ENCODE results near the gene LCE5A. TPM values are rescaled to one million over a fixed set of nuclear protein-coding genes. Genes with fewer than 3 reads are reported as not detected.

Gene LCE5A
- total and polyA plus RNA-seq, 2 experiments from 2014 or later = not detected

DNA sequence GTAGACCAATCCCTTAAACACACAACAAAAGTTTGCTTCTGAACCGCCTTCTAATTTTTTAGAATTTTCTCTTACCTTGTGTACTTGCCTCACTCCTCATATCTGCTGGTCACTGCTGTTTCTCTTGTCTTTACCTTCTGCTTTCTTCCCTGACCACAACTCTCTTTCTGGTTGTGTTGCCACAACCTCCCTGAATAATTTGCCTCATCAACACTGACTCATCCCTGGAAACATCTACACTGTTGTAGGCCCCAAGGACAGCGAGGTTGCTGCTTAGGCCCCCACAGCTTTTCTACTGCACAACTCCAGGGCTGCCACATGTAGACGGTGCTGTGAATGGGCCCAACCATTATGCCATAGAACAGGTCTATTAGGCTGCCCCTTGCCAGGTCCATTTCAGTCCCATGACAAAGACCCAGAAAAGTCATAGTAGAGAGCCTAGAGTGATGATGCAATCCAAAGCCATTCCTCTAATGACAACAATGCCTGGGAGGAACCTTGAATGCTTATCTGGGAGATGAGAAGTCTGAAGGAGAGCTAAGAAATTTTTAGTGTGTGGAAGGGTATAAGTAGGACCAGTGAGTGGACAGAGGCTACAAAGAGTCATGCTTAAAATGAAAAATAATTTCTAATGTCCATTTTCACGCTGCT is 36.6 kb upstream of the LCE5A start:
- Histone ChIP-seq H3F3A (ENCODE audit: insufficient read depth) (peaks cover 4% of the 10 kb centered on the region; the same call in 1 of the 2 replicates), H3K4me1 (ENCODE audit: insufficient read depth) (peaks cover 9% of the 10 kb centered on the region), H3K36me3 (ENCODE audit: low read depth) (no peaks in the 10 kb centered on the region), H3K27ac (peak overlapping the region; percentile 69), H2AFZ (peak overlapping the region; percentile 68), H3K9ac (no peak overlapping the region), H4K20me1 (ENCODE audit: insufficient read depth) (no peaks in the 10 kb centered on the region), H3K79me2 (ENCODE audit: insufficient read depth) (no peaks in the 10 kb centered on the region), H3K4me2 (ENCODE audit: unreplicated experiment) (peak overlapping the region; percentile 41), H3K9me2 (ENCODE audit: insufficient read depth) (no peaks in the 10 kb centered on the region), H3K4me3 (no peak overlapping the region), H3K27me3 (replicated peaks; ENCODE audit: insufficient read depth) (peaks cover 6% of the 10 kb centered on the region), H3K9me3 (ENCODE audit: low read depth) (no peaks in the 10 kb centered on the region)
- WGBS, 2 experiments (ENCODE audit: low coverage in 1 of 2, low lambda C conversion rate in 2 of 2, missing lambda C conversion rate in 2 of 2) = 29 to 34% methylated on average over 4 of the region's 4 CpGs
- in situ Hi-C loops (cut with MboI) = no loop called here
- DNase-seq = peak; percentile 71
- TF ChIP-seq EZH2phosphoT487 (IDR thresholded peaks at IDR 0.05; ENCODE audit: insufficient read depth, low read depth) (no peak), EZH2 (IDR thresholded peaks at IDR 0.05; ENCODE audit: insufficient read depth, poor library complexity, severe bottlenecking) (no peak)

DNA sequence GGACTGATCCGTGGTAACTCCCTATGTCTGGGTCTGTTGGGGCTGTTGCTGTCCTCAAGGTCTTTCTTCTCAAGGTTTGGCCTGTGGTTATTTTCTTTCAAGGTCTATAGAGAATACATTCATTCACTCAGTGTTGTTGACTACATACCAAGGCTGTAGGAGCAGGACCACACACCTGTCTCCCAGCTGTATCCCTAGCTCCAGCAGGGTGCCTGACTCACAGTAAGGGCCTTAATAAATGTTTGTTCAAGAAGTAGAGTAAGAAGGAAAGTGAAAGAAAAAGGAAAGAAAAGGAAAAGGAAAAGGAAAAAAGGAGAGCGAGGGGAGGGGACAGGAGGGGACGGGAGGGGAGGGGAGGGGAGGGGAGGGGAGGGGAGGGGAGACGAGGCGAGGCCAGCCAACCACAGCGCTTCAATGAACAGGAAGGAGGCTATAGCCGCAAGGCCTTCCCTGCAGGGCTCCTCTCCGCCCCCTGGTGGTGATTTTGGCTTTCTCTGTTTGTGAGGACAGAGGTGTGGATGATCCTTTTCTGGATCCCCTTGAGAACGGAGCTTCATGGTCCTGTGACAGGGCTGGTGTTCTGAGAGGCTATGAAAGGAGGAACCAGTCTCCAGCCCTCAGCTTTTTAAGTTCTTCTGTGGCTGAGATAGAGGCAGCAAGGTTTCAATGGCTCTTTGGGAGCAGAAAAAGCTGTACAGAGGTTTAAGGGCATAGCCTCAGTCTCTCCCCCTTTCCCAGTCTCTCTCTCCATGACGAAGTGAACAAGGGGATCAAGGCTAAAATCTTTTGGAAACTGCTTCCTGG is 30.6 kb upstream of the LCE5A start:
- no peaks in the 10 kb centered on the region for H3K9me2 ChIP-seq (ENCODE audit: insufficient read depth)
- no peaks in the 10 kb centered on the region for H3K4me1 ChIP-seq (ENCODE audit: insufficient read depth)
- no peak overlapping the region; the same call in 1 of the 2 replicates for H2AFZ ChIP-seq
- H3K36me3 ChIP-seq (ENCODE audit: low read depth) = no peaks in the 10 kb centered on the region
- 19 to 31% methylated on average over 5 to 9 of the region's 10 CpGs for WGBS, 2 experiments (ENCODE audit: low coverage in 1 of 2, low lambda C conversion rate in 2 of 2, missing lambda C conversion rate in 2 of 2)
- H3K4me3 ChIP-seq = no peak overlapping the region
- H3K9me3 ChIP-seq (ENCODE audit: low read depth) = no peaks in the 10 kb centered on the region
- H3K4me2 ChIP-seq (ENCODE audit: unreplicated experiment) = no peak overlapping the region
- H3K27ac ChIP-seq = no peak overlapping the region
- TF ChIP-seq EZH2phosphoT487 (IDR thresholded peaks at IDR 0.05; ENCODE audit: insufficient read depth, low read depth) = no peak
- TF ChIP-seq EZH2 (IDR thresholded peaks at IDR 0.05; ENCODE audit: insufficient read depth, poor library complexity, severe bottlenecking) = no peak
- H4K20me1 ChIP-seq (ENCODE audit: insufficient read depth) = no peaks in the 10 kb centered on the region
- no peak overlapping the region for H3K9ac ChIP-seq
- H3K79me2 ChIP-seq (ENCODE audit: insufficient read depth) = no peaks in the 10 kb centered on the region
- H3K27me3 ChIP-seq (replicated peaks; ENCODE audit: insufficient read depth) = no peaks in the 10 kb centered on the region
- peak; percentile 58 for DNase-seq
- in situ Hi-C loops (cut with MboI) = no loop called here
- H3F3A ChIP-seq (ENCODE audit: insufficient read depth) = no peaks in the 10 kb centered on the region

DNA sequence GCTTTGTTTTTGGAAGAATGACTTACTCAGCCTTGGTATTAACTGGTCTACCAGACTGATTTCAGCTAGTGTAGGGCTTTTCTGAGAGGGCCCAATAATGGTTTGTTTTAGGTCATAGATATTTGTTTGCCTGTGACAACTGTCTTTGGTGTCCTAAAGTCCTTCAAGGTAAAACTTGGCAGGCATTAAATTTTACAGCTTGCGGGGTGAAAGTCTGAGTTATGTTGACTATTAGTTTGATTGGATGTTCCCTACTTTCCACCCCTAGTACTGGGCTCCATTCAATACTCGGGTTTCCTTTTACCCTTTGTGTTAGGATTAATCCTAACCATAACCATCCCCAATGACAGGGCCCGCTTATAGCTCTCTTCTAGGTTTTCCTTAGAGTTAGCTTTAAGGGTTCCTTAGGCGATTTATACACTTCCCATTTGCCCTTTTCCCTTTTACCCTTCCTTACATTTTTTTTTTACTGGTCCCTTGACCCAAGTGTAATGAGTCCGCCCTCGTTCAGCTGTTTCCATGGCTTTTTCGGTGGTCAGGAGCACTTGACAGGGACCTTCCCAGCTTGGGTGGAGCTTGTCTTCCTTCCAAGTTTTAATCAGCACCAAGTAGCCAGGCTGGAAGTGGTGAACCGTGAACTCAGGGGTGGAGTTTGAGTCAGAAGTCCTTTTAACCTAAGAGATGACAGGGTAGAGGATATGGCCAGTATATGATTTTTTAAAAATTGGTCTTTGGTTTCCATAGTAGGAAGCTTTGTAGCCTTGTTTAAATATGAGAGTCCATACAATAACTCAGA is 28.5 kb upstream of the LCE5A start:
- in situ Hi-C loops (cut with MboI) = no loop called here
- no peaks in the 10 kb centered on the region for H3K9me2 ChIP-seq (ENCODE audit: insufficient read depth)
- 29 to 33% methylated on average over 8 of the region's 8 CpGs for WGBS, 2 experiments (ENCODE audit: low coverage in 1 of 2, low lambda C conversion rate in 2 of 2, missing lambda C conversion rate in 2 of 2)
- H3K9me3 ChIP-seq (ENCODE audit: low read depth) = no peaks in the 10 kb centered on the region
- no peaks in the 10 kb centered on the region for H4K20me1 ChIP-seq (ENCODE audit: insufficient read depth)
- H3K27me3 ChIP-seq (replicated peaks; ENCODE audit: insufficient read depth) = no peaks in the 10 kb centered on the region
- no peak overlapping the region for H3K27ac ChIP-seq
- no peaks in the 10 kb centered on the region for H3K4me1 ChIP-seq (ENCODE audit: insufficient read depth)
- no peaks in the 10 kb centered on the region for H3K36me3 ChIP-seq (ENCODE audit: low read depth)
- no peak for DNase-seq
- no peak overlapping the region for H3K9ac ChIP-seq
- H3K4me2 ChIP-seq (ENCODE audit: unreplicated experiment) = no peak overlapping the region
- no peak overlapping the region for H2AFZ ChIP-seq
- no peaks in the 10 kb centered on the region for H3F3A ChIP-seq (ENCODE audit: insufficient read depth)
- H3K4me3 ChIP-seq = no peak overlapping the region
- TF ChIP-seq EZH2phosphoT487 (IDR thresholded peaks at IDR 0.05; ENCODE audit: insufficient read depth, low read depth) = no peak
- TF ChIP-seq EZH2 (IDR thresholded peaks at IDR 0.05; ENCODE audit: insufficient read depth, poor library complexity, severe bottlenecking) = no peak
- H3K79me2 ChIP-seq (ENCODE audit: insufficient read depth) = no peaks in the 10 kb centered on the region

DNA sequence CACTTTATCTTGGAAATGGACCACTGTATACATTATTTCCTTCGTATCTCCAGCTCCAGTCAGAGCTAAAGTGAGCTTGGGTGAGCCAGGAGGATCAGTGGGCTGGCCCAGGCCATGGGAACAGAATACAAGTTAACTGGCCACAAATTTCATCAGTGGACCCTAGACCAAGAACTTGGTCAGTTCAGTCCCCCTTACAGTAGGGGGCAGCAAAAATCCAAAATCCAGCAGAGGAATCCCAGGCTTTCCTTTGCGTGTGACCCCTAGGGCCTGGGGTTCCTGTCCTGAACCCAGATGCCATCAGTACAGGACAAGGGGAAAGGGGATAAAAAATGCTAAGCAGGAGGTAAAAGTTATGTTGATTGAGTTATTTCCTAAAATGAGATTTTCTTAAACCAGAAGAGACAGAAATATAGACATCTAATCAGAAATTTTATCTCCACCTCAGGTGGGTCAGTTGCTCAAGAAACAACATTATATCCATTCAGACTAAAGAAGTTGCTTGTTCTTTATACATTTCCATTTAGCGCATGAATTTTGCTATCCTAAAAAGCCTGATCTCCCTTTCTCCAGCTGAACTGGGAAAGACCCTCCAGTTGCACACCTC is 24.1 kb upstream of the LCE5A start:
- Histone ChIP-seq H3K27ac (no peak overlapping the region), H4K20me1 (ENCODE audit: insufficient read depth) (no peaks in the 10 kb centered on the region), H2AFZ (no peak overlapping the region), H3K4me3 (no peak overlapping the region), H3F3A (ENCODE audit: insufficient read depth) (no peaks in the 10 kb centered on the region), H3K27me3 (replicated peaks; ENCODE audit: insufficient read depth) (no peaks in the 10 kb centered on the region), H3K79me2 (ENCODE audit: insufficient read depth) (no peaks in the 10 kb centered on the region), H3K4me2 (ENCODE audit: unreplicated experiment) (no peak overlapping the region), H3K4me1 (ENCODE audit: insufficient read depth) (no peaks in the 10 kb centered on the region), H3K9me2 (ENCODE audit: insufficient read depth) (no peaks in the 10 kb centered on the region), H3K9me3 (ENCODE audit: low read depth) (no peaks in the 10 kb centered on the region), H3K9ac (no peak overlapping the region), H3K36me3 (ENCODE audit: low read depth) (no peaks in the 10 kb centered on the region)
- 41 to 43% methylated on average over 3 of the region's 3 CpGs for WGBS, 2 experiments (ENCODE audit: low coverage in 1 of 2, low lambda C conversion rate in 2 of 2, missing lambda C conversion rate in 2 of 2)
- peak; percentile 22 for DNase-seq
- in situ Hi-C loops (cut with MboI) = no loop called here
- TF ChIP-seq EZH2phosphoT487 (IDR thresholded peaks at IDR 0.05; ENCODE audit: insufficient read depth, low read depth) = no peak
- no peak for TF ChIP-seq EZH2 (IDR thresholded peaks at IDR 0.05; ENCODE audit: insufficient read depth, poor library complexity, severe bottlenecking)
